Gastroesophageal sphincter (tissue), 3 donors: Measurements from ENCODE around the gene KCNH3.

Experiments
- EP300 ChIP-seq: sonication (generic); formaldehyde crosslinking; IDR thresholded peaks from one replicate; pipeline ENCODE4 v1.6.1; 2017; ENCODE audit warnings: antibody characterized with exemption, mild to moderate bottlenecking
- POLR2A ChIP-seq, 2 donors: fragments of 450-650 bp; IDR thresholded peaks; one replicate each; pipeline ENCODE4 v1.6.1; 2017; ENCODE audit warnings: antibody characterized with exemption in 2 of 2, mild to moderate bottlenecking in 2 of 2, moderate library complexity in 1 of 2
- TF ChIP-seq, protein P1 (sequence below), 4 experiments: fragments of 200-600 bp in 2 of 4; fragments of 450-650 bp in 2 of 4; sonication (generic) in 1 of 4; IDR thresholded peaks; one replicate each; pipeline ENCODE4 v1.5.1; 2017 to 2019; ENCODE audit warnings: antibody characterized with exemption in 4 of 4, mild to moderate bottlenecking in 2 of 4, moderate library complexity in 2 of 4

DNA sequence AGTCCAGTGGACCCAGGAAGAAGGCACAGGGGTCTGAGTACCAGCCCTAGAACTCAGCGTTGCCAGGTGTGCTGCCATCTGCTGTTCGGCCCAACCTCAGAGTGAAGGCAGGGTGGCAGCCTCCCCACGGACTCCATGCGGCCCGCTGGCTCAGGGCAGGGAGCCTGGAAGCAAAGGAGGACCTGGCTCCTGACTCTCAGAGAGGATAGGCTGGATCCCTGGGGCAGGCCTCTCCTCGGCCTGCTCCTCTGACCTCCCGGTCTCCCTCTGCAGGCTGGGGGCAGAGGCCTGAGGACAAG, 19.0 kb downstream of the KCNH3 start:
- TF ChIP-seq POLR2A (IDR thresholded peaks at IDR 0.05) (no peak), EP300 (no peak)
- TF ChIP-seq, protein P1, sequence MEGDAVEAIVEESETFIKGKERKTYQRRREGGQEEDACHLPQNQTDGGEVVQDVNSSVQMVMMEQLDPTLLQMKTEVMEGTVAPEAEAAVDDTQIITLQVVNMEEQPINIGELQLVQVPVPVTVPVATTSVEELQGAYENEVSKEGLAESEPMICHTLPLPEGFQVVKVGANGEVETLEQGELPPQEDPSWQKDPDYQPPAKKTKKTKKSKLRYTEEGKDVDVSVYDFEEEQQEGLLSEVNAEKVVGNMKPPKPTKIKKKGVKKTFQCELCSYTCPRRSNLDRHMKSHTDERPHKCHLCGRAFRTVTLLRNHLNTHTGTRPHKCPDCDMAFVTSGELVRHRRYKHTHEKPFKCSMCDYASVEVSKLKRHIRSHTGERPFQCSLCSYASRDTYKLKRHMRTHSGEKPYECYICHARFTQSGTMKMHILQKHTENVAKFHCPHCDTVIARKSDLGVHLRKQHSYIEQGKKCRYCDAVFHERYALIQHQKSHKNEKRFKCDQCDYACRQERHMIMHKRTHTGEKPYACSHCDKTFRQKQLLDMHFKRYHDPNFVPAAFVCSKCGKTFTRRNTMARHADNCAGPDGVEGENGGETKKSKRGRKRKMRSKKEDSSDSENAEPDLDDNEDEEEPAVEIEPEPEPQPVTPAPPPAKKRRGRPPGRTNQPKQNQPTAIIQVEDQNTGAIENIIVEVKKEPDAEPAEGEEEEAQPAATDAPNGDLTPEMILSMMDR (IDR thresholded peaks at IDR 0.05), result no peak
